CD4-positive, alpha-beta T cell treated with Interleukin-15 for 4 hours (primary cell): ENCODE data around the gene KRT86.
A peak's percentile ranks its signal among the peaks of the same experiment; 100 is the strongest.
"Not testable (repeated sequence)": the region's sequence is repeated elsewhere in the genome, so short reads cannot be mapped to it uniquely, and the experiment has no call there.

ENCODE experiments used
- DNase-seq: peaks from one replicate; pipeline ENCODE4 v3.0.0-alpha.2; 2020; ENCODE audit warnings: low spot score

The KRT86 gene

DNA sequence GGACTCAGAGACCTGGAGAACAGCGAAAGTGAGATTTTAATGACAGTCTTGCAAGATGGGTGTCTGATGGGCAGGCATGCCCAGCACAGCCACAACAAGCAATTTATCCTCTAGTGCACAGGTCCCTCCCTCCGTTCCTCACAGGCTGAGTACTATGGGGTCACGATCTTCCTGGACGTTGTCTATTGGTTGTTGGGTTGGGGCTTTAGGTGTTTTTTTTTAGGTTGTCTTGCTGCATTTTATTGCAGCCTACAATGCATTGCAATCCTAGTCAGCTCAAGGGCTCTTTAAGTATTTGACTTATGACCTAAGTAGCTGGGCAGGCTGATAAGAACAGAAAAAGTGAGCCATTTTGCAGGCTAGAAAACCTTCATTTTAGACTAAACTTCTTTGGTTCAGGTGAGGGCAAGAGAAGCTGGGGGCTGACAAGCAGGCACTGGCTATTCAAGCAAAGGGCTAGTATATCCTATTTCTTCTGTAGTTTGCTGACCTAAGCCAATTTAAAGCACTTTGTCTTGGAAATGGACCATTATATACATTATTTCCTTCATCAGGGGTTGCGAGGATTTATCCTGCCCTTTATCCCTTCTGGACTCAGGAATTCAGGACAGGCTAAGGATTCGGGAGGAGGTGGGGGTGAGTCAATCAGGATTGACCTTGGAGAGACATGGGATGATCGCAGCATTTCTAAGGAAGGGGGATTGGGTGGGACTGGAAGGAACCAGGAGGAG, 35.4 kb upstream of the KRT86 start:
- no peak for DNase-seq

- no peak for DNase-seq
Measured at GRCh38 chr12:52239767-52240166, 34.7 kb upstream of the KRT86 start.

DNA sequence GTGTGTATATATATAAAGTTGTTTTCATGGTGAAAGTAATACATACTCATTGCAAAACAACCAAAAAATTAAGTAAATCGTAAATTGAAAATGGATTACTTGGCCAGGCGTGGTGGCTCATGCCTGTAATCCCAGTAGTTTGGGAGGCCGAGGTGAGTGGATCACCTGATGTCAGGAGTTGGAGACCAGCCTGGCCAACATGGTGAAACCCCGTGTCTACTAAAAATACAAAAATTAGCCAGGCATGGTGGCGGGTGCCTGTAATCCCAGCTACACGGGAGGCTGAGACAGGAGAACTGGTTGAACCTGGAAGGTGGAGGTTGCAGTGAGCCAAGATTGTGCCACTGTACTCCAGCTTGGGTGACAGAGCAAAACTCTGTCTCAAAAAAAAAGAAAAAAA, 34.2 kb upstream of the KRT86 start:
- not testable (repeated sequence) for DNase-seq

- no peak for DNase-seq
Measured at GRCh38 chr12:52241205-52241842, 33.1 kb upstream of the KRT86 start.

GRCh38 chr12:52242442-52243258, 31.8 kb upstream of the KRT86 start:
- DNase-seq = no peak

DNA sequence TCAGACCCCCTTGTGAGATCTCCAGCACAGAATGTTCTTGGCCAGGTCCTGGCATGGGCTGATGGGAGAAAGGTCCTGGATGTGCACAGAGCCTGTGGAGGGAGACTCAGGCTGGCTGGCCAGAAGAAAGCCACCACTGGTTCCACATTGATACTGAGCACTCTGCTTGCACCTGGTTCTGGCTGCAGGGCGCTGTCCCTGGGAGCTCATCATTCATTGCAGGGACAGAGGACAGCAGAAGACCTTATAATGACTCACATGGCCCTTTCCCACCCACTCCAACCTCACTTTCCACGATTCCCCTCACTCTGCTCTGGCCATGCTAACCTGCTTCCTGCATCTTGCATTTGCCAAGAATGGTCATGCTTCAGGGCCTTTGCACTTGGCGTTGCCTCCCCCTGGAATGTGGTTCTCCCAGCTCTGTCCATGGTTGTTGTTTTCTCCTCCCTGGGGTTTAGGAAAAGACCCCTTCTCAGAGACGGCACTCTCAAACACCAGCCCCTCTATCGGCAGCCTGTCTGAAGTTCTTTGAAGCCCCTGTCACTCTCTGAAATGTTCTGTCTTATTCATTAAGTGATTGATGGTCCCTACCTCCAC, 31.1 kb upstream of the KRT86 start:
- DNase-seq = no peak

DNA sequence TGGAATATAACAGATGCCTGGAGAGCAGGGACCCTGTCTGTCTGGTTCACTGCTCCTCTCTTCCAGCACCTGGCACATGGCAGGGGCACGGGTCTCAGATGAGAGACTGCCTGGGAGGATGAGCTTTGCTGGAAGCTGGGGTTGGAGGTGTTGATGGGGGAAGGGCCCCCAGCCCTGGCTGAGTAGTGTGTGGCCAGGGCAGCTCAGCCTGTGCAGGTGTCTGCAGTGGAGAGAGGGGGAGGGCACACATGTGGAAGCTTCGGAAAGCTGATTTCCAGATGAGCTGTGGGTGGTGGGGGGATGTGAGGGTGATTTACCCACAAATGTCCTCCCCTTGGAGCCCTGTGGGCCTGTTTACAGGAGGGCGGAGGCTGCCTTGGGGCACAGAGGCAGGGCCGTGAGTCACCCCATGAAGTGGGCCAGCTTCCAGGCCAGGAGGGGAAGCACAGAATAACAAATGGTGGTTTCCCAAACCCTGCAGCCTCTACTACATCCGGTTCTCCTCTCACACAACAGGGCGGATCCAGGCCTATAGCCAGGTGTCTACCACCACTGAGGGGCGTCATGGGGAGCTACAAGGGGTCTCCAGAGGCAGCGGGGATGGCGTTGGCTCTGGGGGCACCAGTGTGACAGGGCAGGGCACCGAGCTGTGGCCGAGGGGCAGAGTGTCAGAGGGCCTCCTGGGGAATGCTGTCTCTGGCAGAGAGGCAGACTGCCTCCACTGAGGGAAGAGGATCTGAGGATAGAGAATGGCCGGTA, 30.4 kb upstream of the KRT86 start:
- DNase-seq = peak; percentile 66

DNA sequence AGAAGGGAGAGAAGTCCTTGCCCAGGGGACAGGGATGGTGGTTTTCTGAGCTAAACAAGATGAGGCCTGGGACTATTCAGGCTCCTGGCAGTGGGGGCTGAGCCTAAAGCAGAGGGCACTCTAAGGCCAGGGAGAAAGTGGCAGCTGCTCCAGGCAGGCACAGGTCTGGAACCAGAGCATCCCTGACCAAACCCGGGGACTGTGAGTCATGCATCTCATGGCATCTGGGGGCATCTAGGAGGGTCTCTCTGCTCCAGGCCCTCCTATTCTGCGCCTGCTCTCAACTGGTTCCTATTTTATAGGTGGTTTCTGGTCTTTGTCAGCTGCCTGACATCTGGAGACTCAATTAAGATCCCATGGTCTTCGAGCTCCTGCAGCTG, 29.8 kb upstream of the KRT86 start:
- no peak for DNase-seq

DNA sequence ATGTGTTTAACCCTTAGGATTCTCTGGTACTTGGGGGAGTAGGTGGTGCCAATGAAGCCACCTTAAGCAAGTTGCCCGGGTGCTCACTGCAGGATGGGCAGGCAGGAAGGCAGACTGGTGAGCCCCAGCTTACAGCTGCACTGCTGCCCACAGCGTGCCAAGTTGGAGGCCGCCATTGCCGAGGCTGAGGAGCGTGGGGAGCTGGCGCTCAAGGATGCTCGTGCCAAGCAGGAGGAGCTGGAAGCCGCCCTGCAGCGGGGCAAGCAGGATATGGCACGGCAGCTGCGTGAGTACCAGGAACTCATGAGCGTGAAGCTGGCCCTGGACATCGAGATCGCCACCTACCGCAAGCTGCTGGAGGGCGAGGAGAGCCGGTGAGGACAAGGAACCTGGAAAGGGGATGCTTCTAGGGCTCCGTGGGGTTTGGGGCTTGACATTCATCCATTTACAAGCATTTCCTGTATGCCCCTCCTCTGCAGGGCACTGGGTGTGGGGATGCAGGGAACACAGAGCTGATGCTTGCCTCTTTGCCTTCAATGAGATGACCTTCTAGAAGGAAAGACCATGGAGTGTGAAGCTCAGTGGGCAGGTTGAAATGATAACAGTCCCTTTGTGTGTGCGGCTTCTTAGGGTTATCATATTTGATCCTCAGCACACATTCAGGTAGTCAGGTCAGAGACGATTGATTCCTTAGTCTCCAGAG, 29.0 kb upstream of the KRT86 start:
- no peak for DNase-seq

GRCh38 chr12:52245962-52246569, 28.4 kb upstream of the KRT86 start:
- DNase-seq = no peak

DNA sequence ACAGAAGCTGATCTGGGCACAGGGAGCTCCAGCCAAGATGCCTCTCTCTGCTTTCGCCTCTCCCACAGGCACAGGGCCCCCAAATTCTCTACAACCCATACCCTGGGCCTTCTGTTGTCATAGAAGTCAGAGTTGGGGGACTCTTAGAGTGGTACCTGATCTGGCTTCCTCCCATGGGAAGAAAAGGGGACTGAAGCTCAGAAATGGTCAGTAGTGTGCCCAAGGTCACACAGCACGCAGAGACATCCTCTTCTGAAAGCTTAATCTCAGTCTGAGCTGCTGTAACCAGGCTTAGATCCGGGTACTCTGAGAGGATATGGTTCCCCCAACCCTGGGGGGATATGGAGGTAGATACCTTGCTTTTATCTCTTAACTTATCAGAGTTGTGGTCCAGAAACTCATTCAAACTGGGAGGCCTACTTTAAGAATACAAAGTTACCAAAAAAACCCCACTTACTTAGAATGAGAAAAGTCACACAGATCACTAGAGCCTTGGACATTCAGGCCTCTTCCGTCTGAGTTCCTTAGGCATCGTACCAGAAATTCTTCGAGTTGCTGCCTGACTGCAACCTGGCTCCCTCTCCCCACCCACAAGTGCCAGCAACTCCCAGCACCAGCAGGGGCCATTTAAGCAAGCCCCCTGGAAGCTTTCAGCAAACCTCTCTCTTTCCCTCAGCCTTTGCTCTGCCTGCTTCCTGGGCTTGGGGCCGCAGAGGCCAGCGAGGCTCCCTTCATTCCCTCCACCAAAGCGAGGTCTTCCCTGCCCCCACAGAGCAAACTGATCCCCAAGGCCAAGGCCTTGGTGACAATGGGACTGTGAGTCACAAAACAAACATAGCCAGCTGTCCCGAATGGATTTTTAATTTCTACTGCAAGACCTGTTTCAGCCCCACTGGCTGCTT, 27.5 kb upstream of the KRT86 start:
- DNase-seq = no peak

- DNase-seq = no peak
Measured at GRCh38 chr12:52247622-52248540, 26.6 kb upstream of the KRT86 start.

GRCh38 chr12:52248541-52249461, 25.6 kb upstream of the KRT86 start:
- no peak for DNase-seq

DNA sequence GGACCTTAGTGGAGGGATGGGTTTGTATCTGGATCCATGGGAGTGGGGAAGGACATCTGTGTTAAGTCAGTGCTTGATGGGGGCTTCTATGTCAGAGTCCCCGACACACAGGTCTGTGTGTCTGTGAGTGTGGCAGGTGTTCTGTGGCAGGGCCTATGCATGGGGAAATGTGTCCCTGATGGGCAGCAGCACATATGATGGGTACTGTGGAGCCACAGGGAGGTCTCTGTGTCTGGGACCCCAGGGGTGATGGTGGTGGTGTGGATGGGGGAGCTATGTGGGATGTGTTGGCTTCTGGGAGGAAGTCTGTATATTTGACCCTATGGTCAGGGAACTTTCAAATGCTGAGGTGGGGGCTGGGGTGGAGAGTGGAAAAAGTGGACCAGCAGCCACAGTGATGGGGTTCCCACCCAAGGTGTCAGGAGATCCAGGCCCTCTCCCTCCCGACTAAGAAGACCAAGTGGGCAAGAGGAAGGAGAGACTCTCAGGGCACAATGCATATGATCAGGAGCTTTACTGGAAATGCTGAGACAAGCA, 24.9 kb upstream of the KRT86 start:
- no peak for DNase-seq

DNA sequence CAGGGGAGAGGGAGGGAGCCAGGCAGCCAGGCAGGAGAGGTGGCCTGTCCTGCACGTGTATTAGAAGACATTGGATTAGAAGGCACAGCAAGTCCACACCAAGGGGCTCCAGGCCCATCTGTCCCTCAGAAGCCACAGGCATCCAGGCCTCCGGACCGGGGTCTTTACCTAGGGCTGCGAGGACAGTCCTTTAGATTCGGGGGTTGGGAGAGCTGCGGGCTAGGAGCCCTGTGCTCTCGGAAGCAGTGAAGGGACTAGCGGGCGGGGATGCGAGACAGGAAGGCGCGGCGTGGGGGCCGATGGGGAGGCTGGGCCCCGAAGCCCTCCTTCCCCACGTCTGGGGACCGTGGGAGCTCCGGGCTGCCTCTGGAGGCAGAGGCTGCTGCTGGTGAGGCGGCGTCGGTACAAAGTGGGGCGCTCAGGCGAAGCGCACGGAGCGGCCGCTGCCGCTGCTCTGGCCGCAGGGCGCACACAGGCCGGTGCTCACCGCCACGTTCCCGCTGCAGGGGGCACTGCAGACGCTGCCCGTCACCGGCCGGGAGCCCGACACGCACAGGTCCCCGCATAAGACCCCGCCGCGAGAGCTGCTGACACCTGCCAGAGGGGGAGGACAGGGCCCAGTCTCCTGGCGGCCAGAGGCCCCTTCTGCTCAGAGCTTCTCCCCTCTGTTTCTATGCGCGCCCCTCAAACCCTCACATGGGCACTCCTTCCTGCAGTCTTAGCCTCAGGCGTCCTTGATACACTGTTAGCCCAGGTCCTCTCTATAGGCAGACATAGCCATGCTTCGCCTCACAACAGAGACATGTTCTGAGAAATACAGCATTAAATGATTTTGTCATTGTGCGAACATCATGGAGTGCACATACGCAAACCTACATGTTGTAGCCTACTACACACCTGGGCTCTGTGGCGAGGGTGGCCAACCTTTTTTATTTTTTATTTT, 24.1 kb upstream of the KRT86 start:
- DNase-seq = no peak
